Loucy (cell line): Measurements from ENCODE around the gene SCYGR3.

ENCODE experiments used
- H2AFZ ChIP-seq: fragments of 200-600 bp; sonication (generic); 2 replicates; pipeline ENCODE4 v1.6.0; 2016; ENCODE audit warnings: antibody characterized with exemption, mild to moderate bottlenecking, low read length, moderate library complexity
- H3F3A ChIP-seq: fragments of 200-600 bp; 2 replicates; pipeline ENCODE4 v1.6.0; 2016; ENCODE audit warnings: antibody characterized with exemption, low read depth, mild to moderate bottlenecking
- H3K27me3 ChIP-seq: fragments of 200-600 bp; sonication (generic); 2 replicates; pipeline ENCODE4 v1.6.1; 2014; ENCODE audit warnings: low read length, mild to moderate bottlenecking; ENCODE audit not compliant: insufficient read depth, poor library complexity, severe bottlenecking
- H3K36me3 ChIP-seq: fragments of 200-600 bp; sonication (generic); 2 replicates; pipeline ENCODE4 v1.6.1; 2016; ENCODE audit warnings: low read length; ENCODE audit not compliant: insufficient read depth
- H3K4me1 ChIP-seq: fragments of 200-600 bp; sonication (generic); 2 replicates; pipeline ENCODE4 v1.5.1; 2014; ENCODE audit warnings: low read length, mild to moderate bottlenecking; ENCODE audit not compliant: insufficient read depth, poor library complexity, severe bottlenecking
- H3K4me2 ChIP-seq: fragments of 200-600 bp; sonication (generic); 2 replicates; pipeline ENCODE4 v1.6.0; 2014; ENCODE audit warnings: antibody characterized with exemption, low read length, low read depth, mild to moderate bottlenecking; ENCODE audit not compliant: poor library complexity, severe bottlenecking
- H3K4me3 ChIP-seq: fragments of 200-600 bp; sonication (generic); 2 replicates; pipeline ENCODE4 v1.5.1; 2014; ENCODE audit warnings: low read length, mild to moderate bottlenecking, mixed read lengths; ENCODE audit not compliant: poor library complexity, severe bottlenecking
- H3K79me2 ChIP-seq: fragments of 200-600 bp; sonication (generic); 2 replicates; pipeline ENCODE4 v1.6.1; 2014; ENCODE audit warnings: low read length; ENCODE audit not compliant: insufficient read depth
- H3K9ac ChIP-seq: fragments of 200-600 bp; sonication (generic); 2 replicates; pipeline ENCODE4 v1.6.0; 2014; ENCODE audit warnings: mild to moderate bottlenecking, low read depth, low read length, moderate library complexity; ENCODE audit not compliant: poor library complexity, severe bottlenecking
- H3K9me2 ChIP-seq: fragments of 200-600 bp; sonication (generic); replicated peaks from 2 replicates; pipeline ENCODE4 v1.6.1; 2016; ENCODE audit warnings: low read depth, low read length, mixed read lengths
- H3K9me3 ChIP-seq: fragments of 200-600 bp; sonication (generic); 2 replicates; pipeline ENCODE4 v1.6.1; 2014; ENCODE audit warnings: mild to moderate bottlenecking, antibody characterized with exemption, low read length, low read depth; ENCODE audit not compliant: insufficient read depth
- H4K20me1 ChIP-seq: fragments of 200-600 bp; sonication (generic); 2 replicates; pipeline ENCODE4 v1.6.0; 2014; ENCODE audit warnings: antibody characterized with exemption, low read length, mild to moderate bottlenecking; ENCODE audit not compliant: insufficient read depth, poor library complexity, severe bottlenecking
- CTCF ChIP-seq: fragments of 200-600 bp; sonication (generic); conservative IDR thresholded peaks from 2 replicates; pipeline ENCODE4 v1.5.1; 2014; ENCODE audit warnings: mild to moderate bottlenecking, antibody characterized with exemption, low read length
- EZH2phosphoT487 ChIP-seq: fragments of 200-600 bp; IDR thresholded peaks from 2 replicates; pipeline ENCODE4 v1.6.1; 2018; ENCODE audit warnings: antibody characterized with exemption, mild to moderate bottlenecking, moderate library complexity, borderline replicate concordance

The SCYGR3 gene

GRCh38 chr2:227577555-227577954 lies 37.1 kb downstream of the SCYGR3 start:
- Histone ChIP-seq H3K79me2 (no peaks in the 10 kb centered on the region), H4K20me1 (no peaks in the 10 kb centered on the region), H3K9me2 (no peaks in the 10 kb centered on the region), H3K4me1 (no peaks in the 10 kb centered on the region), H2AFZ (no peak overlapping the region), H3K9me3 (no peaks in the 10 kb centered on the region), H3K4me2 (no peak overlapping the region), H3K9ac (no peak overlapping the region), H3K36me3 (no peaks in the 10 kb centered on the region), H3F3A (no peaks in the 10 kb centered on the region), H3K4me3 (no peak overlapping the region), H3K27me3 (no peaks in the 10 kb centered on the region)
- no peak for TF ChIP-seq CTCF
- no peak for TF ChIP-seq EZH2phosphoT487

GRCh38 chr2:227576812-227577211 lies 37.8 kb downstream of the SCYGR3 start:
- no peaks in the 10 kb centered on the region for H3K79me2 ChIP-seq
- TF ChIP-seq CTCF (no peak), EZH2phosphoT487 (no peak)
- H3K4me2 ChIP-seq: no peak overlapping the region
- no peaks in the 10 kb centered on the region for H3K27me3 ChIP-seq
- H3K4me3 ChIP-seq: no peak overlapping the region
- no peak overlapping the region for H3K9ac ChIP-seq
- H3K36me3 ChIP-seq: no peaks in the 10 kb centered on the region
- no peaks in the 10 kb centered on the region for H3K4me1 ChIP-seq
- H3K9me3 ChIP-seq: no peaks in the 10 kb centered on the region
- H4K20me1 ChIP-seq: no peaks in the 10 kb centered on the region
- no peaks in the 10 kb centered on the region for H3K9me2 ChIP-seq
- no peaks in the 10 kb centered on the region for H3F3A ChIP-seq
- H2AFZ ChIP-seq: no peak overlapping the region

- Histone ChIP-seq H3K4me3 (no peak overlapping the region), H3K36me3 (no peaks in the 10 kb centered on the region), H3F3A (no peaks in the 10 kb centered on the region), H3K9ac (no peak overlapping the region), H3K4me2 (no peak overlapping the region), H4K20me1 (no peaks in the 10 kb centered on the region), H3K79me2 (no peaks in the 10 kb centered on the region), H3K27me3 (no peaks in the 10 kb centered on the region), H3K9me2 (no peaks in the 10 kb centered on the region), H3K4me1 (no peaks in the 10 kb centered on the region), H2AFZ (no peak overlapping the region), H3K9me3 (no peaks in the 10 kb centered on the region)
- TF ChIP-seq EZH2phosphoT487 (no peak), CTCF (no peak)
Observed at GRCh38 chr2:227576110-227576509, 38.5 kb downstream of the SCYGR3 start.
